UCSD-AML1 (cell line): Measurements from ENCODE around the gene JAG1.

Experiments used
- DNase-seq: peaks from one replicate; lab custom pipeline; 2025; ENCODE audit not compliant: unreplicated experiment; lab: John Stamatoyannopoulos, UW

JAG1 gene

GRCh38 chr20:10699941-10700340, 26.1 kb upstream of the JAG1 start:
- no peak for DNase-seq

DNA sequence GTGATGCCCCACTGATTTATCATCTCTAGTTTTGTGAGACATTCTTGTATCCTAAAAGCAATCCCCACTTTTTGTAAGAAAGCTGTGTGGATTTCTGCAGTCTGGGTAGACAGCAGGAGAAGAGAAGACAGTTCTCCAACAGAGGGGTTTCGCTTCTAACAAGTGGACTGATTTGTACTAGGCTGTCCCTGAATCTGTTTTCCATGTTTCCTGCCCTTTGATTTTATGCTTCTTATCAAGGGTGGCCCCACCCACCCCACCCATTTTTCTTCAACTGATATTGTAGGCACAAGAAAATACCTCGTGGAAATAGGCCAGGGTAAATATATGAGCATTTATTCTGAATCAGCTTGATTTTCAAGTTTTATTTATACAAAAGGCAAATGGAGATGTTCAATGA, 25.7 kb upstream of the JAG1 start:
- DNase-seq = no peak

DNA sequence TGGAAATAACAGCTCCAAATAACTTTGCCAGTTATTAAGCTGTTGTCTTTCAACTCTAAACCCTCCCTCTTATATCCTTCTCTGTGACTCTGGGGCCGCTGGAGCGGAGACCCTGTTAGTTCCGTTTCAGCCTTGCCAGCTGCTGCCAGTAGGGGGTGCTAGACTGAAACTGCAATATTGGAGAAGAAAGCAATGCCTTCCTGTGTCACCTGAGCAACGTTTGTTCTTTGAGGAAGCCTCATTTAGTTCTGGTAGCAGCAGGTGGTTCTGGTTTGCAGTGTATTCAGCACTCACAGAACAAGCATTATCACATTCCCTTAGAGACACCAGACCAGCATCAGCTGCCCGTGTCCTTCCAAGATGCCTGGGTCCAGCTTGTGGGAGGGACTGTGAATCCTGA, 22.9 kb upstream of the JAG1 start:
- DNase-seq = peak; percentile 18

- no peak for DNase-seq
Observed at GRCh38 chr20:10689385-10689784, 15.6 kb upstream of the JAG1 start.

- DNase-seq = no peak
Observed at GRCh38 chr20:10687895-10688294, 14.1 kb upstream of the JAG1 start.

DNA sequence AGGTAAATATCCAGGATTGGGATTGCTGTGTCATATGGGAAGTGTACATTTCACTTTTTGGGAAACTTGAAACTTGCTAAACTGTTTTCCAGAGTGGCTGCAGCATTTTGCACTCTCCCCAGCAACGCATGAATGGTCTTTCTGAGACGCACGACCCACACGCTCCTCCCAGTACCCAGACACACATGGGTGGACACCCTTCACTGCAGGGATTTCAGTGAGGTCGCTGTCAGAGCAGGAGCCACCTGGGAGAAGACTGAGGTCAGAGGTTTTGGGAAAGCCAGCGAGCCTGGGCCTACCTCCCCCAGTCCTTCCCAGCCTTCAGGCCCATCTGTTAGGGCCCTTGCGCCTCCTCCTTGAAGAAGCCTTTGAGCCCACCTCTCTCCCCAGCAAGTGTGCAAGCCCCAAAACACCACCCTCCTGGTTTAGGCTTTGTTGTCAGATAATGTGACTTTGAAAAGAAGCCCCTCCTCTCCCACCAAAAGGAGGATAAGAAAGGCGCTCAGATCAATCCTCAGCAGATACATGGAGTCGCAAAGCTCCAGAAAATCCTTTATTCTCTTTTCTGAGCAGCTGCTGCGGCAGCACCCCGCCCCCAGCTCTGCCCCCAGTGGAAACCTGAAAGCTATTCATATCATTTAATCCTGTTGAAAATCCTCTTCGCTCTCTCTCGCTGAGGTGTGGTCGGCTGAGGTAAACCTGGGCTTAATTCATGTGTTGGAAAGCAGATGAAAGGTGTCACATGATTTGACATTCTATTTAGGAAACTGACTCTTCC, 12.7 kb upstream of the JAG1 start:
- no peak for DNase-seq

DNA sequence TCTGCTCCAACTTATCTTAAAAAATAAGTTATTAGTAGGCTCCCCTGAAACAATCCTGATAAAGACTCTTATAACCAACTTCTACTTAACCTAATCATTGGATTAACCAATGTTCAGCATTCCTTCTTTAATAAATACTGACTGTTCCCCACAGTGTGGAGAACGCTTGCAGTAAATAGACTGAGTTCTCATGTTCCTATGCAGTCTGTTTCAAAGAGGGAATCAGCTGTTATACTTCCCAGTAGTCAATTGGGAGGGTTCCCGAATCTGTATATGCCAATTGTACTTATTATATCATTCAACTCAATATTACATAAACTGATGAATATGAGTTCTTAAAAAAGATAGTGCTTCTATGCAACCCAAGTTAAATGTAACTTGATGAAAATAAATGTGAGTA, 9.7 kb upstream of the JAG1 start:
- no peak for DNase-seq

- no peak for DNase-seq
Observed at GRCh38 chr20:10682939-10683338, 9.1 kb upstream of the JAG1 start.

GRCh38 chr20:10681494-10681893, 7.7 kb upstream of the JAG1 start:
- DNase-seq = no peak

DNA sequence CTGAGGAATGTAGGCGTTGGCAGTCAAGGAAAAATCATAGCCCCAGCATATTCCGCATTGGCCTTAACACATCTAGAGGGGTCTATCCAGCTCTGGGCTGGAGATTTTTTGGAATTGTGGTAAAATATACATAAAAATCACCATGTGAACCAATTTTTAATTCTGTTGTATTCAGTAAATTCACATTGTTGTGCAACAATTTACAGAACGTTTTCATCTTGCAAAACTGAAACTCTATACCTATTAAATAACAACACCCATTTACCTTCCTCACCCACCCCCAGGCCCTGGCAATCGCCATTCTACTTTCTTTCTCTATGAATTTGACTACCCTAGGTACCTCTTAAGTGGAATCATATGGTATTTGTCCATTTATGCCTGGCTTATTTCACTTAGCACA, 6.8 kb upstream of the JAG1 start:
- DNase-seq = no peak

GRCh38 chr20:10679269-10679668, 5.5 kb upstream of the JAG1 start:
- DNase-seq = no peak

GRCh38 chr20:10676518-10676917, 2.7 kb upstream of the JAG1 start:
- DNase-seq = no peak

DNA sequence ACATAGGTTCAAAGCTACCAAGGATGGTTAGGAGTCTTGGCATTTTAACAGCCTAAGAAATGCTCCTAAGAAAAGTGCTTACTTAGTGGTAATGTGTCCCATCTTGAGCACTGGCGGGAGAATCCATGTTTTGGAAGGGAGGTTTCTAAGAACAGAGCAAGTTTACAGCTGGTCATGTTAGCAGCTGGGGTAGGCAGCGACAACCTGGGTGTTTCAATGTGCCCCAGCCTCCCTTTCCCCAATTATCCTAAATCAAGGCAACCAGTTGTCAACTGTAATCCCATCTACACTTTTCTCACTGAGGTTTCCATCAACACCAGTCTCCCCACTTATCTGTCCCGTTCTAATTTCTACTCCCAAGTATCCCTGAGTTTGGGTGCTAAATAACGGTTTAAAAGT, 1.6 kb upstream of the JAG1 start:
- no peak for DNase-seq

DNA sequence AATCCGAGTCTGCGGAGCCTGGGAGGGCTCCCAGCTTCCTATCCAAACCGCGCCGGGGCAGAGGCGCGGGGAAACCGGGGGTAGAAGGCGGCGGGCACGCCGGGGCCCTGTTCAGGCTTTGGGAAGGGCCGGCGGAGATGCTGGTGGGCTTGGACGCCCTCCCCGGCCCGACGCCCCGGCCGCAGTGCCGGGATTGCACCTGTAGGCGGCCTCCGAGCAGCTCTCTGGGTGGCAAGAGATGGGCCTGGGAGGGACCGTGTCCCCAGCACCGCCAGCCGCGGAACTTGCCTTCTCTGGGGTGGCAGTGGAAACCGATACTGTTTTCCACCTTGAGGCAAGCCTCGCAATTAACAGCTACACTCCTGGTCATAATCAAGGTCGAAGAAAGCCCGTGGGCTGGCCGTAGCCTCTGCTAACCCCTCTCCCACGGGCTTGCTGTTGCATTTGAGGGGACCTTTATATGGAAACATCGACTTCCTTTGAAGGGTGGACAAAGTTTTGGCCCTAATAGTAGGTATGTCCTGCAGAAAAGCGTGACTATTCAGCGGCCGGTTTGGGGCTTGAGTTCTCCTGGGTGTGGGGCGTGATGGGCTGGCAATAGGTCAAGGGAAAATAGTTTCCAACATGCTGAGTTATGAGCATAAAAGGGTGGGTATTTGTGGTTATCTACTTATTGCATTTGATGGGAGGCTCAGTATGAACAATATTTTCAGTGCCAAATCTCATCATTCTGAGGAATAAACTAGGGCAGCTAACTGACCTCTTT, 1.1 kb upstream of the JAG1 start:
- peak; percentile 76 for DNase-seq

DNA sequence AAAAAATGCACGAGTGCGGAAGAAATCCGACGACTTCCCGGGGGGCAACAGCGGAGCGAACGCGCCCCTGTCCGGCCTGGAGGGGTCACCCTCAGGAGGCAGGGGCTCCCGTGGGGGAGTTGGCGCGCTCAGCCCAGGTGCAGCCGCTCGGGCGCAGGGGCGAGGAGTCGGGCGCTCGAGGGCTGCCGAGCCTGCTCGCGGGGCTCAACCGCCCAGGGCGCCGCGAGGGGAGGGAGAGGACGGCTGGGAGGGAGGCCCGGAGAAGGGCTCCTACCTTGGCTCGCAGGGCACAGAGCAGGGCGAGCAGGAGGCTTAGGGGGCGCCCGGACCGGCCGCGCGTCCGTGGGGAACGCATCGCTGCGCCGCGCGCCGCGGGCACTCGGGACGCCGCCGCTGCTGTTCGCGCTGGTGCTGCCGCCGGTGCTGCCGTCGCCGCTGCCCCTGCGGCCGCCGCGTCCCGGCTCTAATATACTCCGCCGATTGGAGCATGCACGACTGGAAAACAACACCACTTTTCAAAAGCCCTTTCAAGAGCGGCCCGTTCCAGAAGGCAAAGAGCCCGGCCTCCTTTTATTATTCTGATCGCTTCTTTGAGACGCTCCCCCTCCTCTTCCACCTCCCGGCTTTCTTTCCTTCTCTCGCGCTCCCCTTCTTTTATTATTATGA, 490 bp downstream of the JAG1 start:
- peak; percentile 54 for DNase-seq

DNA sequence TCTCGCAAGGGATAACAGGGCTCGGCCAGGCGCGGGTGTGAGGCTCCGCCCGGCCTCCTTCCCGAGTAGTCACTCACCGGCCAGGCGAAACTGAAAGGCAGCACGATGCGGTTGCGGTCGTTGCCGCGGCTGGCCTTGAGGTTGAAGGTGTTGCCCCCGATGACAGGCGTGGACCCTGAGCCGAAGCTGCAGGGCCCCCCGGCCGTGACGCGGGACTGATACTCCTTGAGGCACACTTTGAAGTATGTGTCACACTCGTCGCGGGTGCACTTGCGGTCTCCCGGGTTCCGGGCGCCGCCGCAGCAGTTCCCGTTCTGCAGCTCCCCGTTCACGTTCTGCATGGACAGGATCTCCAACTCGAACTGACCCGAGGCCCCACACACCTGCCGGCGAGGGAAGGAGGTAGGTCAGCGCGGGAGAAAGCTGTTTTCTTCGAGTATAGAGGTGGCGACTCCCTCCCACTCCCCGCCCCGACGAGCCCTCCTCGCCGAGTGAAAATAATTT, 1.1 kb downstream of the JAG1 start:
- DNase-seq = peak; percentile 59

DNA sequence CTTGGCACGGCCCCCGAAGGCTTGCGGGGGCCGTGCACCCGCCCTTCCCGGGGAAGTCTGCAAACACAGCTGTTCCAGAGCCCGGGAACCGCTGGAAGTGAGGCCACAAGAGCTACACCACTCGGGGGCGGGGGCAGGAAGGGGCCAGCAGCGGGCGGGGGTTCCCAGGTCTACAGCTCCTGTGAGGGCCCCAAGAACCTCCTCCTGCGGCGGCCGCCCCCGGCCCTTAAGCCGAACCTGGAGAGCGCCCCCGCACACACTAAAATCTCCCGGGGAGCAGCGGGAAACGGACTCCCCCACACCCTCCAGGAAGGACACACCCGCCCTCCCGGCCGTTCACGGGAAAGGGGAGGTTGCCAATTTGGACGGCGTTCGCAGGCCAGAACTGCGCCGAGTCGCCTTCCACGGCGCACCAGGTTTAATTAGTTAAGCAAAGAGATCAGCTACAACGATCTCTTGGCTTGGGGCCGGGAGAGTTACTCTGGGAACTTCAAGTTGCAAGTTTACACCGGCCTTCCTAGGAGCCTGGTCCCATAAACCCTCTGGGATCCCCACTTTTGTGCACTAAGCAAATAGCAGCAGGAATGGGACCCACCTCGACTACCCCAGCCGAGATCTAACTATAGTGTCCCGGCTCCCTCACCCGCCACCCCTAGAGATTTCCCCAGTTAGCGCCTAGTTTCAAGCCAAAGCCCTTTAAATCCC, 1.7 kb downstream of the JAG1 start:
- DNase-seq = peak; percentile 71

DNA sequence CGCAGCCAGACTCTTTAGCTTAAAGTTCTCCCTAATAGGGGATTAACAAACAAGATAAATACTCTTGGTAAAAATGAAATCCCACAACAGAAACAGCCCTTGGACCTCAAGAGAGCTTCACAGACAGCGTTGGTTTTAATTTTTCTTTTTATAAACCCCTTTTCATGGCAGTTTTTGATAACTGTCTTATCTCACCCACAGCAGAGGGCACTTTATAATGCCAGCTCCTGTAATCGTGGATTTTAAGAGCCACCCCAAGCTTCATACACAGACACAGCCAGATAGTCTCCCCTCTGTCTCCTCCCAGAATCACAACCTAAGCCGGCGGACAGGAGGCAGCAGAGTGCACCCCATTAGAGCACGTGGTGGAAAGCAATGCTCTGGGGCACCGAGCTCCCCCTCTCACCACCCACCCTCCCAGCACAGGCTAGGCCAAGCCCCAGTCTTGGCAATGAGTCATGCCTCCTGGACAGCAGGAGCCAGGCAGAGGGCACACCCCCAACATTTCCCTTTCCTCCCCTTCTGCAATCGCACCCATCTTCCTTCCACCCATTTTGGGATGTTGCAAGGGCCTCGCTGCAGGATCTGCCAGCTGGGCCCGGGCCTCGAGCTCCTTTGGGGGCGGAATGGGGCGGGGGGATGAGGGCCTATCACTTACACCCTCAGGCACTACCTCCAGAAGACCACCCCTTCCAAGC, 2.4 kb downstream of the JAG1 start:
- DNase-seq = peak; percentile 78

DNA sequence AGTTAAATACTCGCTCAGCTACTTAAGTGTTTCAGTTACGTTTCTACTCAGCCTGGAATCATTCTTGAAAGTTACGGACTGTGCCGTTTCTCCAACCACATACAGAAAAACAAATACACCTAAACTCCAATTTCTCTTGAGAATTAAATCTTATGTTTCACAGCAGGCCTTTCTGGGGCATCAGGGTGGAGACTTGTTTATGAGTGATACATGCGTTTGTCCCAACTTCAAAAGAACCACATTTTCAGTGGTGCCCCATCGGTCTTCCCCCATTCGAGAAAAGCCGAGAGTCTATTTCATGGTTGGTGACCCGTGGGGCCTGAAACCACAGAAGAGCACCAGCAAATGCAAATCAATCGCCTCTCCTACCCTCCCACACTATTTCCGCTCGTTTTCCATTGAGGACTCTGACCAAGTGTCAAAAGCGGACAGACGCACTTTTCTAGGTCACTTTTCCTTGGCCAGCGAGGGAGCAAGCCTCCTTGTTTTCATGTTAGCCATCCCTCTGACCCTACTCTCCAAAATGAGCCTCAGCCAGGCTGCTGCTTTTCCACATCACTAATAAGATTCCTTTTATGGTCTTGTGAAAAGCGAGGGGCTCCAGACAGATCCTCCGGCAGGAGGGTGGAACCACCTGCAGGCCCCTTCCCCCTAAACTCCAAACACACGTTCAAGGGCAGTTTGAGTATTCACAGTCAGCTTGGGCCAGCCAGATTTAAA, 3.1 kb downstream of the JAG1 start:
- DNase-seq = no peak

DNA sequence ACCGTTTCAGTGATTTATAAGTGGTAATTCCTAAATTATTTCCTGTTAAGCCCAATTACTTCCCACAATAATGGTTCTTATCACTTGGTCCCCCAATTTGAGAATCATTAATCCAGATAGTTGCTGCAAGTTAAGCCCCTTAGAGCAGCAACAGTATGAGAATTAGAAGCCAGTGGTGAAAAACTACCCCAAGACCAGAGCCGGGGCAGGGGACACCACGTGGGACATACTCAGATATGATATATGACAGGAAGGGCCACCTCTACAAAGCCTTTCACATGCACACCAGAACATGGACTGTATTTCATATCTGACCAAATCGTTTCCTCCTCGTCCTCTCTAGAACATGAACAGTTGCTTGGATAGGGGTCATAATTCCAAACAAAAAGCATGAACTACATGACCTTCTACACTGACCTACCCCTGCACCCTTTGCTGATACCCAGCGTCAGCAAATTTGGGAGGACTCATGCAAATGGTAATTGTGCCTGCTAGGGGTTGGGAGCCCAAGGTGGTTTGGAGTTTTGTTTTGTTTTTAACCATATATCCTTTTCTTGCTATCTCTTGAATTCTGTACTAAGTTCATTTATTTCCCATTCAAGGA, 3.9 kb downstream of the JAG1 start:
- no peak for DNase-seq
